Ishikawa (cell line): ENCODE measurements around the gene NXPE2.

Source experiments
- CEBPB ChIP-seq: IDR thresholded peaks from 2 replicates; pipeline ENCODE4 v1.6.1; 2012
- CREB1 ChIP-seq: IDR thresholded peaks from 2 replicates; pipeline ENCODE4 v1.6.1; 2012; ENCODE audit warnings: low read depth
- EGR1 ChIP-seq: IDR thresholded peaks from 2 replicates; pipeline ENCODE4 v1.6.1; 2012
- EP300 ChIP-seq: IDR thresholded peaks from 2 replicates; pipeline ENCODE4 v1.6.1; 2012; ENCODE audit warnings: borderline replicate concordance
- FOXM1 ChIP-seq: IDR thresholded peaks from 2 replicates; pipeline ENCODE4 v1.6.1; 2012; ENCODE audit warnings: low read depth, borderline replicate concordance
- MAX ChIP-seq: IDR thresholded peaks from 2 replicates; pipeline ENCODE4 v1.6.1; 2012
- NFIC ChIP-seq: IDR thresholded peaks from 2 replicates; pipeline ENCODE4 v1.6.1; 2012
- RAD21 ChIP-seq: IDR thresholded peaks from 2 replicates; pipeline ENCODE4 v1.6.1; 2012; ENCODE audit warnings: low read depth
- REST ChIP-seq: IDR thresholded peaks from 2 replicates; pipeline ENCODE4 v1.6.1; 2012; ENCODE audit warnings: low read depth, mild to moderate bottlenecking
- TAF1 ChIP-seq: IDR thresholded peaks from 2 replicates; pipeline ENCODE4 v1.6.1; 2012; ENCODE audit warnings: low read depth, mild to moderate bottlenecking
- TCF12 ChIP-seq: IDR thresholded peaks from 2 replicates; pipeline ENCODE4 v1.6.1; 2012; ENCODE audit warnings: low read depth
- TEAD4 ChIP-seq: IDR thresholded peaks from 2 replicates; pipeline ENCODE4 v1.6.1; 2012
- USF1 ChIP-seq: IDR thresholded peaks from 2 replicates; pipeline ENCODE4 v1.6.1; 2012
- YY1 ChIP-seq: IDR thresholded peaks from 2 replicates; pipeline ENCODE4 v1.6.1; 2012; ENCODE audit warnings: low read depth
- ZBTB7A ChIP-seq: IDR thresholded peaks from 2 replicates; pipeline ENCODE4 v1.6.1; 2012; ENCODE audit warnings: low read depth

Gene NXPE2

GRCh38 chr11:114678125-114679036 lies at the start of gene NXPE2:
Gene NXPE2, plus strand, starts transcription at chr11:114678527. Its CDS starts 49 bp downstream, at chr11:114678576.
- no peak for TF ChIP-seq EP300
- no peak for TF ChIP-seq ZBTB7A
- TF ChIP-seq EGR1: no peak
- TF ChIP-seq USF1: no peak
- TF ChIP-seq REST: no peak
- no peak for TF ChIP-seq RAD21
- no peak for TF ChIP-seq CEBPB
- TF ChIP-seq NFIC: no peak

- no peak for TF ChIP-seq TEAD4
- TF ChIP-seq RAD21: no peak
Observed at GRCh38 chr11:114650661-114651060, 27.7 kb upstream of the NXPE2 start.

- no peak for TF ChIP-seq MAX
- no peak for TF ChIP-seq TCF12
- TF ChIP-seq FOXM1: no peak
- no peak for TF ChIP-seq ZBTB7A
- no peak for TF ChIP-seq YY1
- TF ChIP-seq REST: no peak
- no peak for TF ChIP-seq RAD21
- no peak for TF ChIP-seq TEAD4
- no peak for TF ChIP-seq NFIC
- TF ChIP-seq CREB1: no peak
- no peak for TF ChIP-seq EGR1
- TF ChIP-seq TAF1: no peak
- no peak for TF ChIP-seq EP300
- no peak for TF ChIP-seq USF1
- TF ChIP-seq CEBPB: no peak
Observed at GRCh38 chr11:114651145-114651718, 27.1 kb upstream of the NXPE2 start.

- no peak for TF ChIP-seq FOXM1
- no peak for TF ChIP-seq REST
- TF ChIP-seq CEBPB: no peak
- TF ChIP-seq ZBTB7A: no peak
- TF ChIP-seq TAF1: no peak
- TF ChIP-seq EGR1: no peak
- no peak for TF ChIP-seq TCF12
- TF ChIP-seq USF1: no peak
- TF ChIP-seq TEAD4: no peak
- no peak for TF ChIP-seq RAD21
Observed at GRCh38 chr11:114653148-114653547, 25.2 kb upstream of the NXPE2 start.
